KMS-11 (cell line): ENCODE results near the gene SLC13A3.

Experiments used
- H2AFZ ChIP-seq: fragments of 200-600 bp; sonication (generic); 2 replicates; pipeline ENCODE4 v1.6.1; 2016; ENCODE audit warnings: antibody characterized with exemption, mixed run types, low read depth
- H3K27ac ChIP-seq: fragments of 200-600 bp; sonication (generic); 2 replicates; pipeline ENCODE4 v1.6.1; 2016; ENCODE audit warnings: mild to moderate bottlenecking, mixed run types
- H3K27me3 ChIP-seq: fragments of 200-600 bp; sonication (generic); 2 replicates; pipeline ENCODE4 v1.6.1; 2017; ENCODE audit warnings: mild to moderate bottlenecking, low read depth, mixed run types, moderate library complexity; ENCODE audit not compliant: insufficient read depth
- H3K36me3 ChIP-seq: fragments of 200-600 bp; sonication (generic); 2 replicates; pipeline ENCODE4 v1.6.1; 2017; ENCODE audit warnings: mild to moderate bottlenecking, mixed run types; ENCODE audit not compliant: insufficient read depth
- H3K4me1 ChIP-seq: fragments of 200-600 bp; sonication (generic); 2 replicates; pipeline ENCODE4 v1.6.1; 2016; ENCODE audit warnings: mild to moderate bottlenecking, low read depth, mixed run types; ENCODE audit not compliant: poor library complexity, severe bottlenecking
- H3K4me2 ChIP-seq: fragments of 200-600 bp; sonication (generic); 2 replicates; pipeline ENCODE4 v1.7.0; 2016; ENCODE audit warnings: mild to moderate bottlenecking, mixed run types
- H3K4me3 ChIP-seq: fragments of 200-600 bp; sonication (generic); IDR thresholded peaks from 2 replicates; pipeline ENCODE4 v1.6.1; 2017; ENCODE audit warnings: low read depth, low read length, mixed read lengths; ENCODE audit not compliant: insufficient read depth
- H3K79me2 ChIP-seq: fragments of 200-600 bp; sonication (generic); 2 replicates; pipeline ENCODE4 v1.6.1; 2016; ENCODE audit warnings: low read depth, mixed run types; ENCODE audit not compliant: insufficient read depth
- H3K9ac ChIP-seq: fragments of 200-600 bp; sonication (generic); 2 replicates; pipeline ENCODE4 v1.6.1; 2016; ENCODE audit warnings: mild to moderate bottlenecking, mixed run types
- H4K20me1 ChIP-seq: fragments of 200-600 bp; sonication (generic); 2 replicates; pipeline ENCODE4 v1.6.1; 2016; ENCODE audit warnings: mild to moderate bottlenecking, mixed run types; ENCODE audit not compliant: insufficient read depth
- CTCF ChIP-seq: fragments of 200-600 bp; sonication (generic); conservative IDR thresholded peaks from 2 replicates; pipeline ENCODE4 v1.6.1; 2017; ENCODE audit warnings: low read depth, mild to moderate bottlenecking, antibody characterized with exemption, low read length, moderate library complexity, mixed read lengths

SLC13A3 gene

GRCh38 chr20:46660487-46660886, 9.2 kb upstream of the SLC13A3 start:
- no peaks in the 10 kb centered on the region for H3K27me3 ChIP-seq
- no peak overlapping the region for H3K27ac ChIP-seq
- no peaks in the 10 kb centered on the region for H3K36me3 ChIP-seq
- TF ChIP-seq CTCF: no peak
- no peak overlapping the region for H2AFZ ChIP-seq
- no peak overlapping the region for H3K4me2 ChIP-seq
- no peaks in the 10 kb centered on the region for H3K4me1 ChIP-seq
- H3K9ac ChIP-seq: no peak overlapping the region
- H3K4me3 ChIP-seq: no peak overlapping the region
- H4K20me1 ChIP-seq: no peaks in the 10 kb centered on the region
- H3K79me2 ChIP-seq: no peaks in the 10 kb centered on the region

GRCh38 chr20:46657618-46658017, 6.4 kb upstream of the SLC13A3 start:
- Histone ChIP-seq H3K27me3 (no peaks in the 10 kb centered on the region), H3K4me3 (no peak overlapping the region), H3K4me1 (no peaks in the 10 kb centered on the region), H3K4me2 (no peak overlapping the region), H3K36me3 (no peaks in the 10 kb centered on the region), H4K20me1 (no peaks in the 10 kb centered on the region), H2AFZ (no peak overlapping the region), H3K79me2 (no peaks in the 10 kb centered on the region), H3K9ac (no peak overlapping the region), H3K27ac (no peak overlapping the region)
- no peak for TF ChIP-seq CTCF

GRCh38 chr20:46657137-46657536, 5.9 kb upstream of the SLC13A3 start:
- Histone ChIP-seq H4K20me1 (no peaks in the 10 kb centered on the region), H3K9ac (no peak overlapping the region), H3K4me3 (no peak overlapping the region), H3K36me3 (no peaks in the 10 kb centered on the region), H2AFZ (no peak overlapping the region), H3K4me2 (no peak overlapping the region), H3K27me3 (no peaks in the 10 kb centered on the region), H3K27ac (no peak overlapping the region), H3K4me1 (no peaks in the 10 kb centered on the region), H3K79me2 (no peaks in the 10 kb centered on the region)
- TF ChIP-seq CTCF: no peak

- Histone ChIP-seq H3K4me3 (no peak overlapping the region), H3K79me2 (no peaks in the 10 kb centered on the region), H3K4me1 (no peaks in the 10 kb centered on the region), H3K4me2 (no peak overlapping the region), H4K20me1 (no peaks in the 10 kb centered on the region), H3K27me3 (no peaks in the 10 kb centered on the region), H3K9ac (no peak overlapping the region), H2AFZ (no peak overlapping the region), H3K27ac (no peak overlapping the region), H3K36me3 (no peaks in the 10 kb centered on the region)
- TF ChIP-seq CTCF: no peak
Observed at GRCh38 chr20:46652699-46653098, 1.4 kb upstream of the SLC13A3 start.

- H3K4me2 ChIP-seq: no peak overlapping the region
- no peak overlapping the region for H3K4me3 ChIP-seq
- no peaks in the 10 kb centered on the region for H3K36me3 ChIP-seq
- H2AFZ ChIP-seq: no peak overlapping the region
- H3K27me3 ChIP-seq: no peaks in the 10 kb centered on the region
- no peak overlapping the region for H3K9ac ChIP-seq
- no peak overlapping the region for H3K27ac ChIP-seq
- H4K20me1 ChIP-seq: no peaks in the 10 kb centered on the region
- no peaks in the 10 kb centered on the region for H3K79me2 ChIP-seq
- H3K4me1 ChIP-seq: no peaks in the 10 kb centered on the region
- no peak for TF ChIP-seq CTCF
Observed at GRCh38 chr20:46650575-46651090, 626 bp downstream of the SLC13A3 start.
